Lung microvascular endothelial cell (primary cell): Measurements from ENCODE around the gene RFX4. TPM values are rescaled to one million over a fixed set of nuclear protein-coding genes. Genes with fewer than 3 reads are reported as not detected.

Source experiments
- DNase-seq, 2 donors: peaks; one replicate each; pipeline versions ENCODE4 v3.0.0 to v3.0.0-alpha.2; 2010; ENCODE audit warnings: low read depth in 2 of 2
- total RNA-seq: library from RNA; depleted of rRNA; stranded (reverse); fragments of >200 nt; gene quantifications from 2 replicates; pipeline ENCODE4 v1.2.1, GENCODE V29; 2014

RFX4 gene
- total RNA-seq, 1 donor from 2014 or later: not detected

DNA sequence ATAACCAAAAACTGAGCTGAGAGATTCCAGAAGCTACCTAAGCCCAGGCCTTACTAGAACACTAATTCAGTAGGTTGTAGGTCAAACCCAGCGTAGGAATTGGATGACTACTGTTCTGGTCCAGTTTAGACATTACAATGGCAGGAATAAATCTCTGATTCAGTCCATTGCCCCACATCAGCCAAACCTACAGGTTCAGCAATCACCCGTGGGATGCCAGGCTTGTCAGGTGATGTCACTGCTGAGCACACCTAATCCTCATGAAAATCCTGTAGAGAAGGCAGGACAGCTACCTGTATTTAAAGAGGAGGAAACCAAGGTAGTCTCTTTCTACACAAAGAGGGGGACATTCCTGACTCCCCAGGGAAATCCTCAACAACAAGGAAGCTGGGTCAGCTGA is 63.7 kb downstream of the RFX4 start:
- DNase-seq: no peak

DNA sequence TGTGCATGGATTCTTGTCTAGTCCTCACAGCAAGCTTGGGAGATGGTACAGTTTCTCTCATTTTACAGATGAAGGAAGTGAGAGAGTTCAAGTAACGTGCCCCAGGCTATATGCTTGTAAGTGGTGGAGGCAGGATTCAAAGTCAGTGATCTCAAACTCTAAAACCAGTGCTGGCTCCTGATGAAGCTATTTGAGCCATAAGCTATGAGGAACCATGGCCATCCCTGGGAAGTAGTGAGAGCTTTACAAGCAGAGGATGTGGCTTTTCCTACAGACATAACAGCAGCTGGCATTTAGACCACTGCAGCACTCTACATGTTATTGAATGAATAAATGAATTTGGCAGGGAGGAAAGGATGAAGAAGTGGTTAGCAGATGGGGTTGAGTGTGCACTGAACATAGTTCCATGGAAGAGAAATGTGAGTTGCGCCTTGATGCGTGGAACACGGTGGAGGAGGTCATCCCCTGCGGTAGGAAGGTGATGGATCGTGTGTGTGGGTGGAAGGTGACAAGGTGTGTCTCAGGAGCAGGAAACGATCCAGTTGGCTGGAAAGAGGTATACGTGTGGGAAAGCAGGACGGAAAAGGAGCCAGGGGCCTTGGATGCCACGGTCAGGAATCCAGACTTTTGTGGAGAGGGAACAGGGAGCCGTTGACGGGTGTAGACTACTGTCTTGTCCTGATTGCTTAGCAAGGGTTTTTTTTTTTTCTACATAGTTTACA is 65.2 kb downstream of the RFX4 start:
- DNase-seq: no peak

DNA sequence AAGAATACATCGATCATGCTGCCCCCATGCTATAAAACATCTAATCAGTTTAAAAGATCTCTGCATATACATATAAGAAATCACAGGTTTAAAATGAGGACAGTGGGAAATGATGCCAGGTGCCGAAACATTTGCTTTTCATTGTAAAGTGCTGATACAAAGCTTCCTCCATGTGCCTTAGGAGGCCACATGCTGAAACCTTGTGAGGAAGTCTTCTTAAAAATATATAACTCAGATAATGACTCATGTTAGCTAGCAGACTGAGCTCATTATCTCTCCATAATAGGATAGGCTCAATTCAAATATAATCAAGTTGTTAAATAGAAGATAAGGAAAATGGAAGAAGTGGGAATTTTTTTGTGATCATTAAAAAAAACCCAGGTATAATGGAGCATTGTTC is 65.9 kb downstream of the RFX4 start:
- DNase-seq: no peak

DNA sequence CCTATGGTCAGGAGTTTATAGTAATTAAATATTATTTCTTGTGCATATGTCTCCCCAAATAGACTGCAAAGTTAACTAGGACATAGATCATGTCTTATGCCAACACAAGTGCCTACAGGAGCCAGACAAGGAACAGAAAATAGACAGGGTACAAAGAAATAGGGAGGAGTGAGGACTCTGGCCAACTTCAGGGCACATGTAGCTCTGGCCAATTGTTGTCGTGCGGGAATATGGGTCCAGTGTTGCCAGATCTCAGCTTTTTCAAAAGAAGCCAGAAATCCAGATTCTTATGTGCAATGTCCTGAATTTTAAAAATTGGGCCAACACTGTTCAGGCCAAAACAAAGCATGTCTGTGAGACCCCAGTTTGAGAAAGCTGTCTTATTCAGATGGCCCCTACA is 68.7 kb downstream of the RFX4 start:
- no peak for DNase-seq

DNA sequence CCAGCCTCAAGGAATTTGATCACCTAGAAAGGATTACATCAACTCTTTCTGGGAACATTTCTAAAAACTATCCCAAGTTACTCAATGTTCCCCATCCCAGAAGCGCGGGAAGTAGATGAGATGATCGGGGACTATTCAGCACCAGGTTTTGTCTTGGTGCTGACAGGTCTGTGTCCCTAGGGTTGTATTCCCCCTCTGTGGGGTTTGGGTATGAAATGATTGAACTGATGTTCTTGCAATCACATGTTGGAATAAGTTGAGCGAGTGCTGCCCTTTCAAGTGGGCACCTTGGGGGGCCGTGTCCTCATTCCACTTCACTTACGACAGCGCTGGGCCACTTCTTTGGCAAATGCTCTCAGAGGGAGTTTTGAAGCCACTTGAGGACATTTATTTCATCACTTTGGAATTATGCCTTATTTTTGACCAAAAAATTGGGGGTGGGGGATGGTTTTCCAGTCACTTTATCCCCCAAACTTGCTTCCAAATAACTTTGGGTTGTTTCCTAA is 69.8 kb downstream of the RFX4 start:
- DNase-seq: no peak

DNA sequence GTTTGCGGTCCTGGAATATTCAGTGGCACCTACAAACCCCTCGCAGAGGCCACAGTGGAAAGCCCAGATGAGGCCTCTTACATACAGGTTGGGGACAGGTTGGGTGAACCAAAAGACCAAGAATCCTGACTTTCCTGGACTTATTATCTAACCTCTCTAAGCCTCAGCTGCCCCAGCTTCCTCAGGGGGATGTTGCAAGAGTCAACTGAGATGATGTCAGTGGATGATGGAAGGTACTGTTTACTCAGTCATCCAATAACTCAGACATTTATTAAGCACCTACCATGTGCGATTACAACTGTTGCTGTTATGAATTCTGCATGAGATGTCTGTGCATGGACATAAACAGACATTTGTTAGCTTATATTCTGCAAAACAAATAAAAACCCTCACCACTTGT is 72.8 kb downstream of the RFX4 start:
- DNase-seq: no peak

DNA sequence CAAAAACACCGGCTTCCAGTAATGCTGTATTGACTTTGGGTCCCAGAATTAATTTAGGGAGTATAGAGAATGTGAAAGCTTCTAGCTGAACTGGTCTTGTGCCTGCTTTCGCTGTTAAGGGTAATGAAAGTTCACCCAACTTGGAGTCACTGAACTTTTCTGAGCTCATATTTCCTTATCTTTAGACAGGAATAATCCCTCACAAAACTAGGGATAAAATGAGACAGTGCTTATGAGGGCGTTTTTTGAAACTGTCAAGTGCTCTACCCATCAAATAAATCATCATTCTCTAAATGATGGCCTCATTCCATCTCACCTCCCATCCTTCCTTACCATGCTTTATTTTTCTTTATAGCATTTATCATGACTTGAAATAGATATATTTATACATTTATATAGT is 74.7 kb downstream of the RFX4 start:
- DNase-seq: no peak

DNA sequence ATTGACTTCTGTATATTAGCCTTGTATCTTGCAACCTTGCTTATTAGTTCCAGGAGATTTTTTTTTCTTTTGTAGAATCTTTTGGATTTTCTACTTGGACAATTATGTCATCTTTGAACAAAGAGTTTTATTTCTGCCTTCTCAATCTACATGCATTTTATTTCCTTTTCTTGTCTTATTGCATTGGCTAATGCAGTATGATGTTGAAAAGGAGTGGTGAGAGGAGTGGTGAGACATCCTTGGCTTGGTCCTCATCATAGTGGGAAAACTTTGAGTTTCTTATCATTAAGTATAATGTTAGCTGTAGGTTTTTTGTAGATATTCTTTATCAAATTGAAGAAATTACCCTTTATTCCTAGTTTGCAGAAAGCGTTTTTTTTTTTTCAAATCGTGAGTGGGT is 80.6 kb downstream of the RFX4 start:
- DNase-seq: no peak

DNA sequence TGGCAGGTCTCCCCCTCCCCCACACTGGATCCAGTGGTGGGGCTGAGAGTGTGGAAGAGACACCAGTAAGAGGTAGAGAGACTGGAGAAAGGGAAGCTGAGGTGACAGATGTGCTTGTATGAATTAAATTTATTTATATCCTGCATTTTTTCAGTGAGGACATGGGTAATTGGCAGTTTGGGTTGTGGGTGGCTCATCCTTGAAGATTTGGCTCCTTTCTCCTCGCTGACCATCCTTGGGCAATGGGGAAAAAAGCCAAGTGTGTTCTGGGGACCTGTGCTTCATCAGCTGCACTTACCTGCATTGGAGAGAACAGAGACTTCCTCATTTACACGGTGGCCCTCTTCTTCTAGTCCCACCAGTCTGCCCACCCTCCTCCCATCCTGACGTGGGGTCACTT is 86.4 kb downstream of the RFX4 start:
- DNase-seq: no peak

DNA sequence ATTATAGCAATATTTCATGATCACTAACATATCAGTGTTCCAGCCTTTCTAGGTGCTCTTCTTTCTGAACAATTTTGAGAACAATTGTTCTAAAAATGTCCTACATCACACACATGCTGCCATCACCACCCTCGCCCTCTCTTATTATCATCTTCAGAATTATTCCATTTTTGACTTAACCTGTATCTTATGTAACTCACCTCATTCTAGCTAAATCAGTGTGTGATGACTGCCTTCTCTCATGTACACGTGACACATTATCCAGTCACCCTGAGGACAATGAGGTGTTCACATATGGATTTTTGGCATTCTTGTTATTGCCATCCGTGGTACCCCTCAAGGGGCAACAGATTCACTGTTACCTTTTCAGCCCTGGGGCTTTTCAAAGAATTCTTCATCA is 87.3 kb downstream of the RFX4 start:
- DNase-seq: no peak

DNA sequence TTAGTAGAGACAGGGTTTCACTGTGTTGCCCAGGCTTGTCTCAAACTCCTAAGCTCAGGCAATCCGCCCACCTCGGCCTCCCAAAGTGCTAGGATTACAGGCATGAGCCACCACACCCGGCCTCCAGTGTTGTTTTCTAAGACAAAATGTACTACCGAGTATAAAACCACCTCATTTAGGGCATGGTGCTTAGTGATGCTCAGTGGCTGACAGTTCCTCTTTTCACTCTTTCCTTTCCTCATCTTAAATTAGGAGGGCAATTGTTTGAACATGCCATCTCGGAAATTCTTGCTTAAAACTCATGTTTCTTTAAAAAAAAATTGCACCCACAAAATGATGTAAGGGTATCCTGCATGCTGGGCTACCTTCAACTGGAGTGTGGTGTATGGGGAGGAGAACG is 89.0 kb downstream of the RFX4 start:
- DNase-seq: no peak

DNA sequence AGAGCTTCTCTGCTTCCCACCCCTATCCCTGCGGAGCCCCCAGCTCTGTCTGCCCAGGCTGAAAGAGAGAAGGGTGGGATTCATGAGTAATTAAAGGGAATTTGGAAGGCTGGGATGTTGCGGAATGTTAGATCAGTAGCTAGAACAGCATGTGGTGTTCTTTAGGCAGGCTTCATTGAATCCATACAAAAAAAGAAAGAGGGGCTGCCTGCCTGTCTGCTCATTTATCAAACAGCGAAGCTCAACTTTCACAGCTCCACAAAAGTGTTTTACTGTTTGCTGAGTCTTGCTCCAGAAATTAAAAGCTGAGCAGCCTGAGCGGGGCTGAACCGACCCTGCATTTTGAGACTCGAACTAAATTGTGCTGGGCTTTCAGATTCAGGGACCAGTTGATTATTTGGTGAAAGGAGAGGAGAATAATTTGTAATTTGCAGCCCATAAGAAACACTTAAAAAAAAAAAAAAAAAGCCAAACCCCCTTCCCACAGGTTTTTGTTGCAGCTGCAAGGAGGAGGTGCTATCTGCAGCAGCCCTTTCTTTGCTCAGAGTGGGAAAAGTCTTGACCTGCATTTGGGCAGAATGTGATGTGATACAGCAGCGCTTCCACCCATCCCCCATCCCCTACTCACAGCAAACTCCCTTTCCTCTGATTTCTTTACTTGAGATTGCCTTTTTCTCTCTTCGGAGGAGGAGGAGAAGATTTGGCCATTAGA is 89.7 kb downstream of the RFX4 start:
- DNase-seq: no peak

DNA sequence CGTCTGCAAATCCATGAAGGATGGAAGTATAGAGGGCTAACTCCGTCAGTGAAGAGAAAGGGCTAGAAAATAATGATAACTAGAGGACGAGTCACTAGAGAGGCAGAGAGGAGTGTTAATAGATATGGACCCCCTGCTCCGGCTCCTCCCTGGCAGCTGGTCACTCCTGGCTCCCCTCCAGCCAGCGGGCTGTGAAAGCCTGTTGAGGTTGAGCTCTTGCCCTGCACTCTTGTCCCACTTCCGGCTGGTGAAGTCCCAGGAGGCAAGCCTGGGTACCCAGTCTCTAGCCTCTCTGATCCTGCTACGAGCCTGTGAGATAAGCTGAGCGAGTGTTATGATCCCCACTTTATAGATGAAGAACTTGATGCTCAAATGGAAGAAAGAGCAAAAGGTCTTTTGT is 90.3 kb downstream of the RFX4 start:
- DNase-seq: no peak

DNA sequence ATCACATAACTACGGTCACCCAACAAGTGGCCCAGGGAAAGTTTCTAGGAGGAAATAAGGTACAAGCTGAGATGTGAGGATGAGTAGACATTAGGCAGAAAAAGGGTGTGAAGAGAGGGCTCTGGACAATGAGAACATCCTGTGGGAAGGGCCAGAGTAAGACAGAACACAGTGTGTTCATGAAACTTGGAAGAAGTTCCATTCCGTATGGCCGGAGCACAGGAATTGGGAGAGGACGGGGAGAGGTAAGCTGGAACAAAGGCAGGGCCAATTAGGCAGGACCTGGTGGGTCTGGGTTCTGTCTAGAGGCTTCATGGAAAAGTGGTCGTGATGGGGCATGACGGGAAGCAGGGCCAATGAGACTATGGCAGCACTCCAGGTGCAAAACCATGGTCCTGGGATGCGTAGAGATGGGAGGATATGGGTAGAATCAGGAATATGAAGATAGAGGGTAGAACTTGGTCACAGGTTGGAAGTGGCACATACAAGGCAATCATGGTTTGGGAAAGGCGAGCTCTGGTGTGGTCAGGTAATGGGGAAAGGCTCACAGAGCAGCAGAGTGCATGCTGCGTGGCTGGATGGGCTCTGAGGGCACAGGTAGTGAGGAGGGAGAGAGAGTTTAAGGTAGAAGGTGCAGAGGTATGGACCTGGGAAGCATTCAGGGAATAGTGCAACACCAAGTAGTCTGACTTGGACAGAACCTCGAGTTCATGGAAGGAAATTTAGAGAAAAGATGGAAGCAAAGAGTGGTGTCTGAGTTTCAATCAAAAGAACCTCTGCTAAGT is 93.0 kb downstream of the RFX4 start:
- DNase-seq: no peak

DNA sequence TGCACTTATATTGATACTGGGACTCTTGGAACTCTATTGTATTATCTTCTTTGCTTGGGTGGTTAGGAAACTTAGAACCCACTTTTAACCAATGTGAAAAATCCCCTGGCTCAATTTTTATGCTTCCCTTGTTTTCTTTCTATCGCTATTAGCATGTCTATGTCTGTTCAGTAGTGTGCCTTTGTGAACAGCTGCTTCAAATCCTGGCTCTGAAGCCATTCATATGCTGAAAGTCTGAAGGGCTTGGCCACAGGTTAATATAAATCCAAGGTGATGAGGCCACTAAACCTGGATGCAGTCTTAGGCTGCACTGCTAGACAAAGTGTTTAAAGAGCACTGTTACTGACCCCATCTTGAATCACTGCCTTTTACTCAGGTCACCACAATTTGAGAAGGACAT is 96.8 kb downstream of the RFX4 start:
- no peak for DNase-seq

DNA sequence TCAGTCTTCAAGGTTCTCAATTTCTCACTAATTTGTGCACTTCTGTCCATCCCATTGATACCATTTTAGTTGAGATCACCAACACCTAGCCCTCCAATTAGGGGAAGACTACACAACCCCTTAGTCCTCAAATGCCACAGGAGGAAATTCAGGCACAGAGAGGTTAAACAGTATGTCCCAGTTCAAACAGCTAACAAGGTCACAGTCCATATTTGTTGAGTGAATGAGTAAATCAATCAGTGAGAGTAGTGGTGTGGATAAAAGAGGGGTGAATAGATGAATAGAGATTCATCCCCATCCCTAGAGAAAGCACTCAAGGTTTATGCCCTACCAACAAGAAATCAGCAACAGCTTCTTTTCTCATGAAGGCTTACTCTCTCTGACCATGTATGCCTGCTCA is 97.5 kb downstream of the RFX4 start:
- DNase-seq: no peak

DNA sequence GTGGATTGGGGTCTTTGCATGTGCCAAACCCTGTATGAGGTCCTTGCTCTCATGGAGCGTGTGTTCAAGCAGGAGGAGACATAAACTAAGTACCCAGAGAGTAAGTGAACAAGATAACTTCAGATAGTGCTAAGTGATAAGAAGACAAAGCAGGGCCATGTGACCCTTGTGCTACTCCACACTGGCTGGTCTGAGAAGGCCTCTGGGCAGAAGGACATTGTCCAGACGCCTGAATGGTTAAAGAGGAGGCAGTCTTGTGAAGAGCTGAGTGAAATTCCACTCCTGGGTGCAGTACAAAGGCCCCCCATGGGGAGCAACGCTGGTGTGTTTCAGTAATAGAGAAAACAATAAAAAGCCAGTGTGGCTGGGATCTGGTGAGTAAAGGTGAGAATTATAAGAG is 98.4 kb downstream of the RFX4 start:
- DNase-seq: no peak

DNA sequence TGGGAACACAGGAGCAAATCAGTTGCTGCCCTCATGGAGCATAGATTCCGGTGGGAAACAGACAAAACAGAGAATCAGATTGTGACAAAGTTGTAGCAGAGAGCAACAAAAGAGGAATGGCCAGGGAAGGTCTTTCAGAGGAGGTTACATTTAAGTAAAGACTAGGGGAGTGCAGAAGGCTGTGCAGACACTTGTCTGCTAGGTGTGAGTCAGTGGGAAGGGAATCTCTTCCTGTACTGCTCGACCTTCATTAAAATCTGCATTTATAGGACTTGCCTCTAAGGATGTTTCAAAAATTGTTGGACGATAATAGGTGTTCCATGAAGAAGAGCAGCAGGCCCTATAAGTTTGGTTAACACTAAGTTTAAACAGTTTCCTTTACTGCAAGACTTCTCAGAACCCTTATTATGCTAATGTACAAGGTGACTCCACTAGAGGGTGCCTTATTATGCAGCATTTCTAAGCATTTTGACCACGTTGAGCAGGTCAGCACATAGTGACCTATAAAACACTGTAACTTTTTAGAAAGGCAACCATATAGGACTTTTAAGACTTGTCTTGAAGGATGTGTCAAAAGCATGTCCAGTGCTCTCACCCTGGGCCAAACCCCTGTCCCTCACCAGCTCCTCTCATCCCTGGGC is 99.9 kb downstream of the RFX4 start:
- DNase-seq: peak; percentile 50 to 53

DNA sequence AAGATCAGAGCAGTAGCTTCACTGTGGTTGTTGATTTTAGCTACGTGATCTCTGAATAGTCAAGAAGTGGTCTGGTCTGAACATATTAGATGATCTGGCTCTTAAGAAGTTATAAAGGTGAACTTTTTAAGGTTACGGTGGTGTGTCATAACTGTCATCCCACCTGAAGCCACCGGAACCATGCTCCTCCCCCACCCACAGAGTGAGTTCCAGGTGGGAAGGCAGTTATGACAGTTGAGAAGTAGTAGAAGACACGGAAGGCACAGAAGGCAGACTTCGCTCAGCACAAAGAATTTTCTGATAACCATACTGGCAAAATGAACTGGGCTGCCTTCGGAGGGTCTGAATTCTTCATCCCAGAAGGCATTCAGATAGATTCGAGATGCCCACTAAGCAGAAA is 101.7 kb downstream of the RFX4 start:
- no peak for DNase-seq

DNA sequence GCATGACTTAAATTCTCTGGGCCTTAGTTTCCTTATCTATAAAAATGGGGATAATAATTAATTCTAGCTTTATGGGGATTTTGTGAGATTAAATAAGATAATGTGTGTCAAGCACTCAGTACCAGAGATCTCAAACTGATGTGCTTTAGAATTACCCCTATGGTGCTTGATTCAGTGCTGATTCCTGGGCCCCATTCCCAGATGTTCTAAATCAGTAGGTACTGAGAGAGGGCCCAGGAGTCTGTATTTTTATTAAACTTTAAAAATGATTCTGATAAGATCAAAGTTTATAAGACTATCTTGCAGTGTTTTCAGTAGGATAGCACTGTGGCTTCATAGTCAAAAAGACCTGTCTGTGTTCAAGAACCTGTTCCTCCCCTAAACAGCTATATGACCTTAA is 102.6 kb downstream of the RFX4 start:
- DNase-seq: no peak

DNA sequence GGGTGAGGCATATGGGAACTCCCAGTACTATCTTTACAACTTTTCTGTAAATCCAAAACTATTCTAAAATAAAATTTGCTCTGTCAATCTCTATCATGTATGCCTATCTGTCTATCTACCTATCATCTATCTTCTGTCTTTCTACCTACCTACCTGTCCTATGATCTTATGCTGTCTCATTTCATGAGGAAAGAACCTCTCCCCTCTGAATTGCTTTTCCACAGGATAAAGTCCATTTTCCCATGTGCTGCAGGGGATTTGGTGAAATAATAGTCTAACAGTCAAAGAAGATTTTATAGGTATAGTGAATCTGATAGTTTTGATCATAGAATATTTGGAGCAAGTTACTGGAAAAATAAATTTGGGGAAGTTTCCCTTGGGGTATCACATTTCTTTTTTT is 104.9 kb downstream of the RFX4 start:
- no peak for DNase-seq
